Cardiac atrium fibroblast (primary cell): Measurements from ENCODE around the gene SCN11A. TPM values are rescaled to one million over a fixed set of nuclear protein-coding genes. Genes with fewer than 3 reads are reported as not detected.

Experiments used
- total RNA-seq: library from RNA; depleted of rRNA; stranded (reverse); fragments of >200 nt; gene quantifications from 2 replicates; pipeline ENCODE4 v1.2.3, GENCODE V29; 2015

SCN11A gene
- under 0.01 TPM in 1 of 2 replicates, not detected in the other for total RNA-seq

DNA sequence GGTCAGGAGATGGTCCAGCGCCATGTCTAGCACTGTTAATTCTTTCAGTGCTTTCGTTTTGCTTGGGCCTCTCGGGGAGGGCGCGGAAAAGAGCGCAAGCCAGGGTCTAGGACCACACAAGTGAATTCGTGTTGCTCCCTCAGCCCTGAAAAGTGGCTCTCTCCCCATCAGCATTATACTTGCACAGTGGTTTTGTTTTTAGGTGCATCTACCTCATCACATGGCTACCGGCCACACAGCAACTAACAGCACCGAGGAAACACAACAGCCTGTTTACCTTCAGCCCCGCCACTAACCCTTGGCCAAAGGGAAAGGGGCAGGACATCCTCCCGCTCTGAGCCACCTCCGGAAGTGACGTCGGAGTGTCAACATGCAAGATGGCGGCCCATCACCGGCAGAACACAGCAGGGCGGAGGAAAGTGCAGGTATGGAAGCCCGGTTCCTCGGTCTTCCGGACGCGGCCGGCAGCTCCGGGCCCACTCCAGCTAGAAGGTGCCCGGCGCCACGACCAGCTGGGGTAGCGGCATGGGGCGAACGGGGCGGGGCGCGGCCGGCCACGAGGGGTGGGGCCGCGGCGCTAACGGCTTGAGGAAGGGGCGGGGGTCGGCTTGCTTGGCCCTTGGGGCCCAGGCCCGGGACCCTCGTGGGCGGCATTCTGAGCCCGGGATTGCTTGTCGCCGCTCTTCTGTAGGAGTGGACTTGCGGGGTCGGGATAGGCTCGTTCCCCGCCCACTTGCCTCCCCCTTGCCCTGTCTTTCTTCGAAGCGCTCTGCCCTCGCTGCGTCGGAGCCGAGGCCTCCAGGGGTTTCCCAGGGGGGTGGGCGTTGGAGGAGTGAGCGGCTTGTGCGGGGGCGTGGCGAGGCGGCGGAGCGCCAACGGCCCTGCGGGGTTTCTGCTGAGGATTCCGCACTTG, at the start of gene SCN11A, which contains the start of gene WDR48:
Gene SCN11A (minus strand): TSS at position 296 of the 913 bp plus-strand sequence. CDS start 101,582 bp downstream, outside the sequence.
Gene WDR48 (plus strand): TSS at position 368 of the 913 bp plus-strand sequence. CDS start 10 bp downstream, at position 378.

Other genes with a start within 250 kb of the SCN11A start
- under 0.01 TPM in 1 of 2 replicates, not detected in the other for gene SCN10A, start 235.7 kb downstream of the SCN11A start, total RNA-seq
- gene WDR48, start 72 bp upstream of the SCN11A start, total RNA-seq = 13.7 and 14.7 TPM in 2 replicates
- 25.3 and 65.9 TPM in 2 replicates for gene GORASP1, start 55.7 kb upstream of the SCN11A start, total RNA-seq
- gene TTC21A, start 55.7 kb upstream of the SCN11A start, total RNA-seq = 0.90 and 1.8 TPM in 2 replicates
- 14.4 TPM in 2 replicates for gene CSRNP1, start 101.6 kb upstream of the SCN11A start, total RNA-seq
- gene XIRP1, start 140.7 kb upstream of the SCN11A start, total RNA-seq = not detected in 2 replicates
- not detected in 2 replicates for gene CX3CR1, start 228.1 kb upstream of the SCN11A start, total RNA-seq